GM18520 (cell line): ENCODE measurements around the gene DGCR6L.
"Not testable (repeated sequence)": the region's sequence is repeated elsewhere in the genome, so short reads cannot be mapped to it uniquely, and the experiment has no call there.

Experiments
- ATAC-seq: cut with Tn5 transposase; IDR thresholded peaks from one replicate; pipeline ENCODE4 v1.9.1; 2021; ENCODE audit not compliant: unreplicated experiment

The DGCR6L gene

DNA sequence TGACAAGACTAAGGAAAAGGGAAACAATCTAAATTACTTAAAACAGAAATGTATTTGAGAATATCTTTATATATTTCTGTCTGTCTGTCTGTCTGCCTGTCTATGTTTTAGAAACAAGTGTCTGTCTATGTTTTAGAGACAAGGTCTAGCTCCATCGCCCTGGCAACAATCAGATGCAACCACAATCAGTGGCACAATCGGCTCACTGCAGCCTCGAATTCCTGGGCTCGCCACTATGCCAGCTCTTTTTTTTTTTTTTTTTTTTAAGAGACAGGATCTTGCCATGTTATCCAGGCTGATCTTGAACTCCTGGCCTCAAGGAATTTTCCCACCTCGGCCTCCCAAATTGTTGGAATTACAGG lies 8.7 kb upstream of the DGCR6L start:
- ATAC-seq, result not testable (repeated sequence)

GRCh38 chr22:20325996-20326395 lies 6.1 kb upstream of the DGCR6L start:
- not testable (repeated sequence) for ATAC-seq

- ATAC-seq, result no peak
These were observed 4.3 kb upstream of the DGCR6L start for GRCh38 chr22:20324139-20324516.

- ATAC-seq, result not testable (repeated sequence)
These were observed 1.8 kb upstream of the DGCR6L start for GRCh38 chr22:20321552-20322211.

DNA sequence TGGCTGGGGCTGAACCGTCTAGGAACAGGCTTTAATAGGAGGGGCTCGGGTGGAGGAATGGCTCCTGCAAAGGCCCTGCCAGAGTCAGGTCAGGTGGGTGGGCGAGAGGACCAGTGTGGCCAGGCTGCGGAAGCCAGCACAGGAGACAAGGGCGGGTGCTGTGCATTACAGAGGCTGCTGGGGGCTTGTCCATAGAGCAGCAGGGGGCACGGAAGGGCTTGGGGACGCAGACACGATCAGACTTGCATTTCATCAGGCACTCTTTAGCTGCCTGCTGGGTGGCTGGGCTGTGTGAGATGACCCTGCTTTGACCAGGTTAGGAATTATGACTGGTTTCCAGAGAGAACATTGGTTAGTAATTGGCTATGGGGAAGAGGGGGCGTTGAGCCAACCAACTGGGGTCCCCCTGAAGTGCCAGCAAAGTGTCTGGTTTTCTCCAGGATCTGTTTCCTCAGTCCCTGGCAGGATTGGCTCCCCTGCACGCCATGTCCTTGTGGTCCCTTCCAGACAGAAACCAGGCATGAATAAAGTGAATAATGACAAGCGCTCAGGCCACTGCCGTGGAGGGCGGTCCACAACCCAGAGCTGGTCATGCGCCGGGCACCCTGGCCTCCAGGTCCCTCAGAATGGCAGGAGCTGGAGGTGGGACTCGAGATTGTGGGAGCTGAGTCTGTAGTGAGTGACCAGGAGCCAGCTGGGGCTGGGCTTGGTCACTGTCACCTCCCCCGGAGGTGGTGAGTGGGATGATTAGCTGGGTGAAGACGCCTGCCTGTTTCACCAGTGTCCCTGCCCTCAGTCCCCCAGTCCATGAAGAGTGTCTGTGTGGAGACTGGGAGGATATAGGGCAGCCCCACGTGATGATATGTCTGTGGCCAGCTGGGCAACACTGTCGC lies 1.0 kb upstream of the DGCR6L start:
- ATAC-seq, result not testable (repeated sequence)

DNA sequence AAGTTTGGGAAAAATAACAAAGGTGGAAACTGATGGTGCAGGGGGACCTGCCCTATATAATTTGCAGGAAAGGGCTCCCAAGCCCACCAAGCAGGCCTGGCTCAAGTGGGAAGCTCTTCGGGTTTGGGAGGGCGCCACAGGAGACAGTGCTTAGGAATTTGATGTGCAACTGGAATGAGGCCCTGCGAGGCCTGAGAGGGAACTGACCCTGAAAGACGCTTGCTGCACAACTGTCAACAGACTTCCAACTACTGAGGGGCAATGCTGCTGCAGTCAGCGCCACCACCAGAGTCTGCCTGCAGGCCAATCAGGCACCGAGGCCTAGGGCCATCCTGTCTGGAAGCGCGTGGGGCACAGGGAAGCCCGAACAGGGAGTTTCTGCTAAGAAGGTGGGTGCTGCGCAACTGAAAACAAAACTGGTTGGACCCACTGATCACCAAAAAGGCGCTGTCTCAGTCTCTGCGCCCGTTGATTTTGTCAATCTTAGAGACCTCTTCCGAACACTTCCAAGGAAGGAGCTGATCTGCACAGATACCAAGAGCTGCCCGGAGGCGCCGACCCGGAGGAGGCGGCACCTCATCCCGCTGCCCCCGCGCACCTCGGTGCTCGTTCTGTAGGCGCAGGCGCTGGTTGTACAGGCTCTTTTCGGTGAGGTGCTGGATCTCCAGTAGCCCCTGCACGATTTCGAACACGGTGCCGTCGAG lies 667 bp downstream of the DGCR6L start:
- ATAC-seq, result no peak

- ATAC-seq, result not testable (repeated sequence)
These were observed 1.7 kb downstream of the DGCR6L start for GRCh38 chr22:20318043-20318688.

DNA sequence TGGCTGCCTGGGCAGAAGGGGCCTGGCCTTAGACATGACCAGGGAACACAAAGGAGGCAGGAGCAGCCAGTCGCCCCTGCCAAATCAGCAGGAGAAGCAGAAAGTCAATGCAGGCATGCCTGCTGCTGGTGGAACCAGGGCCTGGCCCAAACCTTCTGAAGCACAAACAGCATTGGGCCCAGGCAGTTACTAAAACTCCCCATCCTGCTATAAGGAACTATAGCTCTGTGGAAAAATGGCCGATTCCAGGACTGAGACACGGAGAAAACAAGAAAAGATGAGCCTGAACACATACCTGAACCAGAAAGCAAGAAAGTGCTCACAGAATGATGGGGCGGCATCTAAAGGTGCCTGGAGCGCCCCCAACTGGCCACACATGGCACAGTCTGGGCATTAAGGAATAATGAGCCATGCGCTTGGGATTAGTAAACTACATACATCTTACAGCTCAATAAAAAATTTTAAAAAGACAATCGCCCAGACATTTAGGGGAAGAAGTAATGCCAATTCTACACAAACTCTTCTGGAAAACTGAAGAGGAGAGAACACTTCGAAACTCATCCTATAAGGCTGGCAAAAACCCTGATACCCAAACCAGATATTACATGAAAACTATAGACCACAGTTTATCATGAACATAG lies 2.3 kb downstream of the DGCR6L start:
- not testable (repeated sequence) for ATAC-seq

GRCh38 chr22:20316844-20317401 lies 2.9 kb downstream of the DGCR6L start:
- ATAC-seq, result no peak

- ATAC-seq, result no peak
These were observed 3.5 kb downstream of the DGCR6L start for GRCh38 chr22:20316217-20316843.

- ATAC-seq, result no peak
These were observed 4.3 kb downstream of the DGCR6L start for GRCh38 chr22:20315337-20316216.

GRCh38 chr22:20314741-20315336 lies 5.0 kb downstream of the DGCR6L start:
- not testable (repeated sequence) for ATAC-seq

- ATAC-seq, result not testable (repeated sequence)
These were observed 5.7 kb downstream of the DGCR6L start for GRCh38 chr22:20314206-20314605.

DNA sequence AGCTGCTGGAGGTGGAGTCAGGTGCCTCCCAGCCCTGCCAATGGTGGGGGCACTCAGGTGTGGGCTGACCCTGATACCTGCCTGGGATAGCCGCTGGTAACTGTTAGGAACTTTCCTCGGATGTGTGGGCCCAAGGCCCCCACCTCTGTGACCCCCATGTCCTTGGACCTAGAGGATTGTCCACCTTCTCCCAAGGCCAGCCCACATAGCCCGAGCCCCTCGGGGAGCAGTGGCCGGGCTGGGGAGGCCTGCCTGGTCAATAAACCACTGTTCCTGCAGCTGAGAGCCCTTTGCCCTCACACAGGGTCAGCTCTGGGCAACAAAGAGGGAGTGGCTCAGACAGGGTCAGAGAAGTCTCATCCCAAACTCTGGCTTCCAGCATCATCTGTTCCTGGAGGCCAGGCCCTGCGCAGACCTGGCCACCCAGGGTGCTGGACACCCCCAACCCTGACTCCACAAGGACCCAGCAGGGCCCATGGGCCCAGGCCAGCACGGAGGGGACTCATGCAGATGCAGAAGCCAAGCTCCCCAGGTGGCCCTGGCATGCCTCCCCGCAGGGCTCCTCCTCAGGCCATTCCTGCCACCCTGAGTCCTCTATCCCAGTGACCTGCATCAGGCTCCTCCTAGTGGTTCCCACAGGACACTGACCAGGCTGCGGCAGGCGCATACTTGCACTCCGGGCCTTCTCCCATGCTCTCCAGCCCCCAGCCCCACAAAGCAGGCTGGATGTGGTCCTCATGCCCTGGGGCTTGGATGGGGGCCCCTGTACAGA lies 6.4 kb downstream of the DGCR6L start:
- ATAC-seq, result not testable (repeated sequence)

DNA sequence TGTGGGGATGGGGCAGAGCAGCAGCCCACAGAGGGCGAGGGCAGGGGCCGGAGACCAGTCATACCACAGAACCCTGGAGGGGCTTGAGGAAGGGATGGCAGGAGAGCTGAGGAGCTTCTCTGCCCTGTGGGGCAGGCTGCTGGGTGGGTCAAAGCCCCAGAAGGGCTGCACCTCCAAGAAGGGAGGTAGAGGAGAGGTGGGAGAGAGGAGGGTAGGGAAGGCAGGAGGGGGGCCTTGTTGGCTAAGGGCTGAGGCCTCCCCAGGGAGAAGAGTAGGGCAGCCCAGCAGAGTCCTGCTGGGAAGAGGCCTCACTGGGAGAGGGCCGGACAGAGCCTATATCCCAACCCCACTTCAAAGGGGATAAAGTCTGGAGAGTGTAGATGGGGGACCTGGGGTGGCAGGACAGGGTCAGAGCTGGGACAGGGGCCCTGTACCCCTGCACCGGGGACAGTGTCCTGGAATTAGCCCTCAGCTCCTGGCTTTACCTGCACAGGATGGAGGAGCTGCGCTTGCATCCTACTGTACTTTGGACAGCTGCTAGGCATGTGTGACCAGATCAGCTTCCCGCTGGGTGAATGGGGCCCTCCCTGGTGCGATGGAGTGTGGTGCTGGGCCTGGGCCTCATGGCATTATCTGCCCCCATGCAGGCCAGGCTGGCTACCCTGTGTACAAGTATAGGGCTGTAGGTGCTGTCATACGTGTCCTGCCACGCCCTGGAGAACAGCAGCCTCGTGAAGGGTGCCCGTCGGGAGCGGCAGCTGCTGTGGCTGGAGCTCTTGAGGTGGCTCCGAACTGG lies 7.3 kb downstream of the DGCR6L start:
- ATAC-seq, result no peak

DNA sequence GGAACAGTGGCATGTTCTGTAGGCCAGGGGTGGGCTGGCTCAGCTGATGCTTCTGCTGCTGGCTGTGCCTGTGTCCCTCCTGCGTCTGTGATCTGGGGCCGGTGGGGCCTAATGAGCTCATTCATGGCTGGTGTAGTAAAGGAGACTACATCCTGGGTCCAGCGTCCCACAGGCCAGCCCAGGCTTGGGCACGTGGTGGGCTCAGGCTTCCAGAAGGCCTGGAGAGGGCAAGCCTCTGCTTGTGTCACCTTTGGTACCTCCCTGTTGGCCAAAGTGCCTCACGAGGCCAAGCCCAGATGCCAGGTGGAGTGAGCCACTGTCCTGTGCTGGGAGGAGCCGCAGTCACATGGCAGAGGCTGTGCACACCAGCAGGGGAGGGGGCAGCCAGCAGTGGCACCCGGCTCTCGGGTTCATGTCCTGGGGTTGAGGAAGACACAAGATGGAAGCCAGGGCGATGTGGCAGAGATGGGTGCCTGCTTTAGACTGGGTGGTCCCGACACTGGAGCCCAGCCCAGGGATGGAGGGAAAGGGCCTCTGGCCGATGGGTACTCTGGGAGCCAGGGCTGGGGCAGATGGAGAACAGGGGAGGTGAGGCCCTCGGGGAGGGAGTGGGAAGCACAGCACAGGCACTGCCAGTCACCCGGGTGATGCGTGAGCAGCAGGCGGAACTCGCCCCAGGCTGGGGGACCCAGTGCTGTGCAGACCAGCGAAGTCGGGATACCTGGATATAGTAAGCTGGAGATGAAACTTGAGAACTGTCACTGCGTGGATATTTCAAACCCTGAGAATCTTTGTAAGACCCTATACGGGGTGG lies 8.4 kb downstream of the DGCR6L start:
- ATAC-seq, result not testable (repeated sequence)
